ENCODE data around the gene SOBP. TPM values are rescaled to one million over a fixed set of nuclear protein-coding genes. Genes with fewer than 3 reads are reported as not detected.

Gene SOBP
- total RNA-seq, 1 experiment from 2014 or later = 10.1 TPM

GRCh38 chr6:107607116-107607515, 117.2 kb downstream of the SOBP start:
- ATAC-seq (no peak), DNase-seq (ENCODE audit: low spot score) (no peak)
- TF ChIP-seq FOXJ3 (CRISPR knock-in tag; IDR thresholded peaks at IDR 0.05; ENCODE audit: borderline replicate concordance) = no peak
- no peak for TF ChIP-seq ATF1 (CRISPR knock-in tag; IDR thresholded peaks at IDR 0.05)
- no peak for TF ChIP-seq CREM (CRISPR knock-in tag; IDR thresholded peaks at IDR 0.05)
- no peak for TF ChIP-seq AR (CRISPR knock-in tag; IDR thresholded peaks at IDR 0.05)
- TF ChIP-seq SMAD3 (CRISPR knock-in tag; IDR thresholded peaks at IDR 0.05; ENCODE audit: borderline replicate concordance) = no peak
- no peak for TF ChIP-seq ZNF281 (CRISPR knock-in tag; IDR thresholded peaks at IDR 0.05)
- TF ChIP-seq NR1H2 (CRISPR knock-in tag; IDR thresholded peaks at IDR 0.05) = no peak
- no peak for TF ChIP-seq TEAD1 (CRISPR knock-in tag; IDR thresholded peaks at IDR 0.05)
- no peak for TF ChIP-seq ZNF219 (CRISPR knock-in tag; IDR thresholded peaks at IDR 0.05; ENCODE audit: borderline replicate concordance)
- TF ChIP-seq ETV6 (CRISPR knock-in tag; IDR thresholded peaks at IDR 0.05) = no peak
- peaks cover 62% of the 10 kb centered on the region for H3K4me1 Mint-ChIP-seq
- H3K27me3 Mint-ChIP-seq (ENCODE audit: low read depth) = no peaks in the 10 kb centered on the region
- H3K9me3 Mint-ChIP-seq = no peaks in the 10 kb centered on the region
- ChIA-PET CTCF (interaction anchor here (2.3 kb wide), 1 partner anchor 289 kb away, joined by 8 read pairs; no protein-coding TSS in a partner anchor), POLR2A (interaction anchor here (0.8 kb wide), 1 partner anchor 21 kb away, joined by 5 read pairs; no protein-coding TSS in a partner anchor)
- no peak overlapping the region; the same call in 1 of the 2 replicates for H3K27ac Mint-ChIP-seq
- no peak overlapping the region for H3K4me3 Mint-ChIP-seq
- H3K36me3 Mint-ChIP-seq = no peaks in the 10 kb centered on the region

- no peaks in the 10 kb centered on the region for H3K36me3 Mint-ChIP-seq
- H3K27me3 Mint-ChIP-seq (ENCODE audit: low read depth) = no peaks in the 10 kb centered on the region
- no peak for DNase-seq (ENCODE audit: low spot score)
- no peaks in the 10 kb centered on the region for H3K9me3 Mint-ChIP-seq
- peak overlapping the region; percentile 67; the same call in 1 of the 2 replicates for H3K27ac Mint-ChIP-seq
- TF ChIP-seq ATF2 (CRISPR knock-in tag; IDR thresholded peaks at IDR 0.05; ENCODE audit: borderline replicate concordance, low read depth) (no peak), JAZF1 (CRISPR knock-in tag; IDR thresholded peaks at IDR 0.05) (no peak), OVOL2 (CRISPR knock-in tag; IDR thresholded peaks at IDR 0.05; ENCODE audit: borderline replicate concordance) (no peak), E2F5 (CRISPR knock-in tag; IDR thresholded peaks at IDR 0.05) (no peak), ZNF317 (CRISPR knock-in tag; IDR thresholded peaks at IDR 0.05; ENCODE audit: borderline replicate concordance, low read depth) (no peak), MLX (CRISPR knock-in tag; IDR thresholded peaks at IDR 0.05) (no peak), ZNF423 (CRISPR knock-in tag; IDR thresholded peaks at IDR 0.05) (peak; percentile 90), HMGA2 (CRISPR knock-in tag; IDR thresholded peaks at IDR 0.05) (0 out of 2 replicates have a peak, but pooled peaks have one; percentile 22), CTCF (IDR thresholded peaks at IDR 0.05) (no peak), ESRRA (CRISPR knock-in tag; IDR thresholded peaks at IDR 0.05; ENCODE audit: borderline replicate concordance) (peak; percentile 65; the same call in 1 of the 2 replicates), ZNF138 (CRISPR knock-in tag; conservative IDR thresholded peaks at IDR 0.05) (no peak), ZBTB21 (CRISPR knock-in tag; IDR thresholded peaks at IDR 0.05; ENCODE audit: borderline replicate concordance) (no peak), ETV6 (CRISPR knock-in tag; IDR thresholded peaks at IDR 0.05) (no peak), ZBTB43 (CRISPR knock-in tag; IDR thresholded peaks at IDR 0.05) (no peak)
- peak; percentile 54 for ATAC-seq
- H3K4me1 Mint-ChIP-seq = peaks cover 58% of the 10 kb centered on the region
- ChIA-PET POLR2A (no interaction called here), CTCF (no interaction called here)
- H3K4me3 Mint-ChIP-seq = no peak overlapping the region
Measured at GRCh38 chr6:107611094-107611810, 121.3 kb downstream of the SOBP start.

All from WTC11 (cell line).